Activated T-helper 2 cell treated with anti-CD3 and anti-CD28 coated beads, Interferon-gamma antibody, Interleukin-2, Interleukin-4, amounts not matched to agents 10 μg/mL and 5 μg/mL and 100 μg/mL, durations not matched to agents 14 hours and 24 hours and 36 hours (primary cell): ENCODE data around the gene HPGDS. TPM values are rescaled to one million over a fixed set of nuclear protein-coding genes. Genes with fewer than 3 reads are reported as not detected.
"Not testable (repeated sequence)": the region's sequence is repeated elsewhere in the genome, so short reads cannot be mapped to it uniquely, and the experiment has no call there.

Experiments
- DNase-seq: peaks from one replicate; pipeline ENCODE4 v3.0.0; 2021; ENCODE audit warnings: low spot score
- H3K27ac Mint-ChIP-seq: one replicate; pipeline ENCODE4 v1.8.0; 2021; ENCODE audit warnings: mixed read lengths
- H3K27me3 Mint-ChIP-seq: one replicate; pipeline ENCODE4 v1.8.0; 2021; ENCODE audit warnings: low read depth, mixed read lengths
- H3K36me3 Mint-ChIP-seq: one replicate; pipeline ENCODE4 v1.8.0; 2021; ENCODE audit warnings: low read depth, mixed read lengths
- H3K4me1 Mint-ChIP-seq: one replicate; pipeline ENCODE4 v1.8.0; 2021; ENCODE audit warnings: low read depth, mixed read lengths
- H3K4me3 Mint-ChIP-seq: one replicate; pipeline ENCODE4 v1.8.0; 2021; ENCODE audit warnings: low read depth, mild to moderate bottlenecking, moderate library complexity, mixed read lengths
- H3K9me3 Mint-ChIP-seq: one replicate; pipeline ENCODE4 v1.8.0; 2021; ENCODE audit warnings: mixed read lengths
- intact Hi-C: fragments of 100-400 bp; cut with micrococcal nuclease; formaldehyde crosslinking; loops from one replicate; pipeline ENCODE4 v1.15.1; 2023
- total RNA-seq: library from RNA; stranded (reverse); gene quantifications from 2 replicates; pipeline ENCODE4 v1.2.3, GENCODE V29; 2022

Gene HPGDS
- total RNA-seq, result 0.23 and 0.37 TPM in 2 replicates

DNA sequence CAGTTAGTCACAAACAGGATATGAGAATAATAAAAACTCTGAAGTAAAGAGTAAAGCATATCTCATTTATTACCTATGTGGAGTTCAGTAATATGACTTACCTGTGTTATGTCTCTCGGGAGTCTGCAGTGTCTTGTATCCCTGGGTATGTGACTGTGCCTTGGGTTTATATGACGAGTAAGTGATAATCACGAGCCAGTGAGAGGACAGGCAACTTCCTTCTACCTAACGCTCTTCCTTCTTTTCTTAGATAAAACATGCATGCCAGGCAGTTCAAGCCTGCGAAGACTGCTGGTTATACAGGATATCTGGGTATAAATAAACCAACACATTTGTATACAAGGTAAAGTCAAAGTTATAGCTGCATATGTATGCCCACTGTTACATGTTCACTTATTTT is at the start of gene HPGDS:
Gene HPGDS (minus strand): TSS at position 143 of the 400 bp plus-strand sequence. CDS start 8,207 bp downstream, outside the sequence.
- Mint-ChIP-seq H3K27me3 (no peaks in the 10 kb centered on the region), H3K36me3 (no peaks in the 10 kb centered on the region), H3K9me3 (no peaks in the 10 kb centered on the region), H3K27ac (no peak within 1 kb of the TSS), H3K4me3 (no peak within 1 kb of the TSS), H3K4me1 (peaks cover 59% of the 10 kb centered on the region)
- intact Hi-C loops, result no loop called here
- no peak for DNase-seq

DNA sequence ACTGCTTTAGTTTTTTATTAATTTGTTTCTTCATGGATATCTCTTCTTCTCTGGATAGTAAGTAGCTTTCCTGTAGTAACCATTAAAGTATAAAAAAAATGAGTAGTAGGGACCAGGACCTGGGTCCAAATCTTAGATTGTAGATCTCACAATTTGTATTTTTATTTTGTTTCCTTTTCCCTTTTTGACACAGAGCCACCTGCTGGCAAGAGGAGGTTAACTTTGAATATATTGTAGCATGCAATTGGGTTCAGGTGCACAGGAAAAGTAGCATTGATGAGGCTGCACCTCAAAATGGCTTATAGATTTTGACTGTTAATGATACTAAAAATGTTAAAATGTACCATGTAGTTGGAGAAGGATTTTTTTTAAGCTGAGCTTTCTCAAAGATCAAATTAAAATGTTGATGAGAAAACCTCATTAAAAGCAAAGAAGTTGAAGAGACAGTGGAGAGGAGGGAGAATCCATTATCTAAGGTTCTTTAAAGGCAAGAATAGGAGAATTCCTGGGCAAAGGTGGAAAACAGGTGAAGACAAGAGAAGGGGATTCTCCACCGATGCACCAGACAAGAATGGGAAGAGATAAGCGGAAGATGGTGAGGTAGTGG is 48.3 kb upstream of the HPGDS start:
- H3K4me1 Mint-ChIP-seq, result peaks cover 4% of the 10 kb centered on the region
- intact Hi-C loops, result loop anchor here (1.0 to 5.0 kb wide), 3 partner anchors 52 to 599 kb away; no protein-coding TSS in a partner anchor
- no peak for DNase-seq
- H3K9me3 Mint-ChIP-seq, result no peaks in the 10 kb centered on the region
- no peak overlapping the region for H3K4me3 Mint-ChIP-seq
- peaks cover 27% of the 10 kb centered on the region for H3K27me3 Mint-ChIP-seq
- no peak overlapping the region for H3K27ac Mint-ChIP-seq
- H3K36me3 Mint-ChIP-seq, result no peaks in the 10 kb centered on the region

DNA sequence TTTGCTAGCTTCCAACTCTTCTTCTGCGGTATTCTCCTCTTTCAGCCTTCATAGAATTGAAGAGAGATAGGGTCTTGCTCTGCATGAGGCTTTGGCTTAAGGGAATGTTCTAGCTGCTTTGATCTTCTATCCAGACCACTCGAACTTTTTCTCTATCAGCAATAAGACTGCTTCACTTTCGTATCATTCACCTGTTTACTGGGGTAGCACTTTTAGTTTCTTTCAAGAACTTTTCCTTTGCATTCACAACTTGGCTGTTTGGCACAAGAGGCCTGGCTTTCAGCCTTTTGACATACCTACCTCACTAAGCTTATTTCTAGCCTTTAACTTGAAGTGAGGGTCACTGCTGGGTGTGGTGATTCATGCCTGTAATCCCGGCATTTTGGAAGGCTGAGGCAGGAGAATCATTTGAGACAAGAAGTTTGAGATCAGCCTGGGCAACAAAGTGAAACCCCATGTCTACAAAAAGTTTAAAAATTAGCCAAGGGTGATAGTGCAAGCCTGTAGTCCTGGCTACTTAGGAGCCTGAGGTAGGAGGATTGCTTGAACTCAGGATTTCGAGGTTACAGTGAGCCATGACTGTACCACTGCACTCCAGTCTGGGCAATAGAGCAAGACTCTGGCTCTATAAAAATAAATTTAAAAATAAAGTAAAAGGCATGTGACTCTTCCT is 47.1 kb upstream of the HPGDS start:
- Mint-ChIP-seq H3K9me3 (no peaks in the 10 kb centered on the region), H3K4me1 (no peaks in the 10 kb centered on the region), H3K4me3 (no peak overlapping the region), H3K36me3 (no peaks in the 10 kb centered on the region), H3K27me3 (peaks cover 23% of the 10 kb centered on the region), H3K27ac (no peak overlapping the region)
- DNase-seq, result no peak
- intact Hi-C loops, result loop anchor here (2.0 to 5.0 kb wide), 2 partner anchors 51 to 597 kb away; no protein-coding TSS in a partner anchor

DNA sequence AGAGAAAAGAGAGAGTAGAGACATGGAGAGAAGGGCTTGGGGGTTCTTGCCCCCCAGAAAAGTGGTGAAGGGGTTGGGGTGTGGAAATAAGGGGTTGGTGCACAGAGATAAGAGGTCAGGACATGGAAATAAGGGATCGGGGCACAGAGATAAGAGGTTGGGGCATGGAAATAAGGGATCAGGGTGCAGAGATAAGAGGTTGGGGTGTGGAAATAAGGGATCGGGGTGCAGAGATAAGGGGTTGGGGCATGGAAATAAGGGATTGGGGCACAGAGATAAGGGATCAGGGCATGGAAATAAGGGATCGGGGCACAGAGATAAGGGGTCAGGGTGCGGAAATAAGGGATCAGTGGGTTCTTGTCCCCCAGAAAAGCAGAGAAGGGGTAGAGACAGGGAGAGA is 45.3 kb upstream of the HPGDS start:
- H3K4me3 Mint-ChIP-seq, H3K4me1 Mint-ChIP-seq, DNase-seq, H3K36me3 Mint-ChIP-seq, intact Hi-C loops, H3K27ac Mint-ChIP-seq, H3K9me3 Mint-ChIP-seq: not testable (repeated sequence)
- peaks cover 16% of the 10 kb centered on the region for H3K27me3 Mint-ChIP-seq

DNA sequence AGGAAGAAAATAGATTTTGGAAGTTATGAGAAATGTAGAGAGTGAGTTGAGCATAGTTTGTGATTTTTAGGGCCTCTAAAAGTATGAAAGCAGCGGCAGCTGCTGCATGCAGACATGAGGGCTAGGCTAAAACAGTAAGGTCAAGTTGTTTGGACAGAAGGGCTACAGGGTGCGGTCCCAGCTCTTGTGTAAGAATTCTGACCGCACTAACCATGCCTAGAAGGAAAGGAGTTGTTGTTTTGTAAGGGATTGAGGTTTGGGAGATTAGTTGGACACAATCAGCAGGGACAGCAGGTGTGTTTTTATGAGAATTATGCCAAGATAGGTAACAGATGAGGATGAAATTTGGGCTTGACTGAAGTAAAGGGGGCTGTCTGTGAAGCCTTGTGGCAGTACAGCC is 42.8 kb upstream of the HPGDS start:
- DNase-seq, H3K9me3 Mint-ChIP-seq, H3K4me3 Mint-ChIP-seq, H3K27ac Mint-ChIP-seq, intact Hi-C loops, H3K36me3 Mint-ChIP-seq, H3K4me1 Mint-ChIP-seq: not testable (repeated sequence)
- peaks cover 17% of the 10 kb centered on the region for H3K27me3 Mint-ChIP-seq

DNA sequence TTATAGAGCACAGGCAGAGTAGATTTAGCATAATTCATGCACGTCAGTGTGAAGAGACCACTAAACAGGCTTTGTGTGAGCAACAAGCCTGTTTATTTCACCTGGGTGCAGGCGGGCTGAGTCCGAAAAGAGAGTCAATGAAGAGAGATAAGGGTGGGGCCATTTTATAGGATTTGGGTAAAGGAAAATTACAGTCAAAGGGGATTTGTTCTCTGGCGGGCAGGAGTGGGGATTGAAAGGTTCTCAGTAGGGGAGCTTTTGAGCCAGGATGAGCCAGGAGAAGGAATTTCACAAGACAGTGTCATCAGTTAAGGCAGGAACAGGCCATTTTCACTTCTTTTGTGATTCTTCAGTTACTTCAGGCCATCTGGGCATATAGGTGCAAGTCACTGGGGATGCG is 40.3 kb upstream of the HPGDS start:
- H3K27me3 Mint-ChIP-seq, result peaks cover 17% of the 10 kb centered on the region
- DNase-seq, intact Hi-C loops, H3K4me1 Mint-ChIP-seq, H3K4me3 Mint-ChIP-seq, H3K27ac Mint-ChIP-seq, H3K9me3 Mint-ChIP-seq, H3K36me3 Mint-ChIP-seq: not testable (repeated sequence)

DNA sequence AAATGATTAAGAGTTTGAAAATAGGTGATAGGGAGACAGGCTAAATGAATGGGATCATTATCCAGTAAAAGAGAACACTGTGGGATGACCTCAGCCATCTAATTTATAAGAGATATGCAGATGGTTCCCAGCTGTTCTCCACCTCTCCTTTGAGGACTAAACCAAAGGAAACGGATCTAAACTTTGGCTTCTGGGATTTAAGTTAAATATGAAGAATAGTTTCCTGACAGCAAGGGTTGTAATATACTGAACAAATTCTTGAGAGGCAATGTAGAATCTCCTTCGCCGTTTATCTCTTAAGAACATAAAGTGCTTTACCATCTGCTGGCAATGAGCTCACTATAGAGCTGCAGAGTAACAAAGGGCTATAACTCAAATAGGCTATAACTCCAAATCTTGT is 35.4 kb upstream of the HPGDS start:
- no peaks in the 10 kb centered on the region for H3K4me1 Mint-ChIP-seq
- H3K9me3 Mint-ChIP-seq, result no peaks in the 10 kb centered on the region
- peaks cover 35% of the 10 kb centered on the region for H3K27me3 Mint-ChIP-seq
- intact Hi-C loops, result no loop called here
- H3K4me3 Mint-ChIP-seq, result no peak overlapping the region
- H3K36me3 Mint-ChIP-seq, result no peaks in the 10 kb centered on the region
- no peak for DNase-seq
- no peak overlapping the region for H3K27ac Mint-ChIP-seq

DNA sequence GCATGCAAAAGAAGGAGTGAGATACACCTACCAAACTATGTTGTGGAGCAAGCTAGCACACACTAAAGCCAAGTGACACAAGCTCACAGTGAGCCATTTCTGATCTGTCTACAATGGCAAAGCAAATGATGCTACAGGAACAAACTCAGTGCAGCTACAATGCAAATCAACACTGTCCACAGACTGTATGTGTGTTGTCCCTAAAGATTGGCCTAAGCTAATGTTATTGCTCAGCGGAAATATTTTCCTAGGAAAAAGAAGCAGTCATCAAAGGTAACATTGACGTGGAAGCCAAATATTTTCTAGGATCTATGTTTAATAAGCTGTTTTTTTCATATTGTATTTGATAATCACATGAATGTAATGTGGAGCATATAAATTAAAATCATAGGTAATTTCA is 34.7 kb upstream of the HPGDS start:
- Mint-ChIP-seq H3K4me1 (no peaks in the 10 kb centered on the region), H3K27me3 (peaks cover 35% of the 10 kb centered on the region), H3K36me3 (no peaks in the 10 kb centered on the region), H3K9me3 (no peaks in the 10 kb centered on the region), H3K4me3 (no peak overlapping the region), H3K27ac (no peak overlapping the region)
- intact Hi-C loops, result no loop called here
- DNase-seq, result no peak

DNA sequence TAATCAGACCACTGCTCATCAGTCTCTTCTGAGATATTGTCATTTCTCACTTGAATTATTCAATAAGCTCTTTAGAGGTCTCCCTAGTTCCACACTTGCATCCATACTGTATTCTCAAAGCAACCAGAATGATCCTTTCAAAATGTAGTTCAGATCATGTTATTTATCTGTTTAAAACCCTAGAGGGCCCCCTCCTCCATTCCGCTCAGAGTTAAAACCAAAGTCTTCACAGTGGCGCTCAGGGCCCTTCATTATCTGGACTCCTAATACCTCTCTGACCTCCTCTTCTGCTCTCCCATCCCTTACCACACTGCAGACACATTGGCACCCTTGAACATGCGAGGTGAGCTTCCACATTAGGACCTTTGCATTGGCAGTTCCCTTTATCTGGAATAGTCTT is 32.7 kb upstream of the HPGDS start:
- no peak overlapping the region for H3K27ac Mint-ChIP-seq
- intact Hi-C loops, result no loop called here
- peaks cover 35% of the 10 kb centered on the region for H3K27me3 Mint-ChIP-seq
- H3K4me3 Mint-ChIP-seq, result no peak overlapping the region
- no peaks in the 10 kb centered on the region for H3K36me3 Mint-ChIP-seq
- no peak for DNase-seq
- no peaks in the 10 kb centered on the region for H3K9me3 Mint-ChIP-seq
- H3K4me1 Mint-ChIP-seq, result no peaks in the 10 kb centered on the region

DNA sequence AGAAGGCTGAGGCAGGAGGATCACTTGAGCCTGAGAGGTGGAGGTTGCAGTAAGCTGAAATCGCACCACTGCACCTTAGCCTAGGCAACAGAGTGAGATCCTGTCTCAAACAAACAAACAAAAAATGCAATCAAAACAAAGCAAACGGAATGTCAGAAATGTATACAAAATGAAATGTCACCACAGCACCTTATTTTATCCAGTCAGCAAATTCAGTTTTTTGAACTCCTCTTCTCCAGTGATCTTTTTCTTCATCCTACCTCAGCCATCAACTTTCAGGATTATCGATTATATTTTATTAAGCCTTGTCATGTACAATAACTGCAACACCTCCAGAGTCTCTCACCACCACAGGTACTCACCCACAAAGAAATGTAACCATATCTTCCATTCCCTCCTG is 31.1 kb upstream of the HPGDS start:
- Mint-ChIP-seq H3K4me3 (no peak overlapping the region), H3K9me3 (no peaks in the 10 kb centered on the region), H3K27me3 (peaks cover 41% of the 10 kb centered on the region), H3K4me1 (no peaks in the 10 kb centered on the region), H3K27ac (no peak overlapping the region), H3K36me3 (no peaks in the 10 kb centered on the region)
- DNase-seq, result no peak
- intact Hi-C loops, result no loop called here

DNA sequence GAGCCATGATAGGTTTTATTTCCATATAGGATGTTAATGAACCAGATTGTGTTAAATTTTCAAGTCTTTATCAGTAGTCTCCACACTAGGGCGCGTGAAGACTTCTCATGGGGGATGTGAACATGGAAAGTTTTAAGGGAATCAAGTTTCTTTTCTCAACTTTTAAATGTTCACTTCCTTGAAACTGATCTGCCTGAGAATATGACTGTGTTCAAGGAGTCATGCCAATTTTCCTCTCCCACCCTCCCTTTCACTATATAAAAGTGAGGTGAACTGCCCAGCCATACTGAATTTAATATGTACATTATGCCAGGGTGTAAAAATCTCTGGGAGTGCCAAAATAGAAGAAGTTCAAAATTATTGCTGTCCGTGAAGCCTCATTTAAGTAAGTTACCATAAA is 30.4 kb upstream of the HPGDS start:
- Mint-ChIP-seq H3K27ac (no peak overlapping the region), H3K36me3 (no peaks in the 10 kb centered on the region), H3K4me3 (no peak overlapping the region), H3K27me3 (peaks cover 42% of the 10 kb centered on the region), H3K9me3 (no peaks in the 10 kb centered on the region), H3K4me1 (no peaks in the 10 kb centered on the region)
- DNase-seq, result no peak
- intact Hi-C loops, result no loop called here

DNA sequence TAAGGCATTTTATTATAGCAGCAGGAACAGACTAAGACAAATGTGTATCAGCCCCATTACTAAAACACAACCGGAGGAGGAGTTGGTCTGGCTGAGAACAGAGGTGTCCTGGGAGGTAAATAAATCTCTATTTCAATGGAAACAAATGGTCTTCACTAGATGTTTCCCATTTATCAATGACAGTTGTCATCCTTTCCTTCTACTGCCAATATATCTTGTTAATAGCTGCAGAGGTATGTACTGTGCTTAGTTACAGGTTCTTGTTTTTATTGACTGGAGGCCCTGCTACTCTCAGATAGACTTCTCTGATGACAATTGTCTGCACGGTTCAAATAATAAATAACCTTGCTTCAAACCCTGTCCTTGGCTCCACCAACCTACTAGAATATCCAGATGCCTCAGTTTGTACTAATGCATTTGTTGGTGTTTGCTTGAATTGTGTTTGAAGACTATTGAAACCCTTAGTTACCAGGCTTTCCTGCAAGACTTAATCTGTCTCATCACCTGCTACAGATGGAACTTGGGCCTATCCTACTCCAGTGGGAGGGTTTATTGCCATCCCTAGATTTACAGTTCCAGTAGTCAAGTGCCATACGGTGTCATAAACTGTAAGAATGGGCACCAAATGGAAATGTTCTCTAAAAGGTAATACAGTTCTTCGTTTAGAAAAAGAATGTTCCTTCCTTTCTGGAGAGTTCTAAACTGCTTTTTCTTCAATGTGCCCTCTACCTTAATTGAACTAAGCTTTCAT is 29.8 kb upstream of the HPGDS start:
- Mint-ChIP-seq H3K27me3 (peaks cover 40% of the 10 kb centered on the region), H3K9me3 (no peaks in the 10 kb centered on the region), H3K27ac (no peak overlapping the region), H3K4me3 (no peak overlapping the region), H3K4me1 (no peaks in the 10 kb centered on the region), H3K36me3 (no peaks in the 10 kb centered on the region)
- intact Hi-C loops, result no loop called here
- no peak for DNase-seq

DNA sequence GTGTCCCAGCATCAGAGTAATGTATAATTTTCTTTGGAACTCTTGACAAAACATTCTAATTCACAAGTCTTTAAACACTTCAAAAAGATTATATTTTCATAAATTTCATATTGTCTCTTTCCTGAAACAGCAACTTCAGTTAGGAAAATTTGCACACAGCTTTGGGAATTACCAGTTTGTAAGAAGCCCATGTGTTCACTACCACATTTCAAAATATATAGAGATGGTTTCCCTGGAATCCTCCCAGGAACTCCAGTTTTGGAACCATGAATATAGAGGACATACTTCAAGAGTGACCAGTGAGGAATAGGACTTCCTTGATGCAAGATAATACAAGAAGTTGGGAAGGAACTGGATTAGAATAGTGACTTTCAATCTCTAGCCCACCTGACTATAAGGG is 28.7 kb upstream of the HPGDS start:
- Mint-ChIP-seq H3K4me3 (no peak overlapping the region), H3K4me1 (no peaks in the 10 kb centered on the region), H3K27ac (no peak overlapping the region), H3K9me3 (no peaks in the 10 kb centered on the region), H3K27me3 (peaks cover 45% of the 10 kb centered on the region), H3K36me3 (no peaks in the 10 kb centered on the region)
- intact Hi-C loops, result no loop called here
- DNase-seq, result no peak
